Measurements from ENCODE around the gene PDGFC. TPM values are rescaled to one million over a fixed set of nuclear protein-coding genes. Genes with fewer than 3 reads are reported as not detected.

PDGFC gene
- total and polyA plus RNA-seq, 2 of the 13 experiments (the other 11 are each of a cell fraction or from before 2014, with no cell fraction given): 4.6 to 9.1 TPM

DNA sequence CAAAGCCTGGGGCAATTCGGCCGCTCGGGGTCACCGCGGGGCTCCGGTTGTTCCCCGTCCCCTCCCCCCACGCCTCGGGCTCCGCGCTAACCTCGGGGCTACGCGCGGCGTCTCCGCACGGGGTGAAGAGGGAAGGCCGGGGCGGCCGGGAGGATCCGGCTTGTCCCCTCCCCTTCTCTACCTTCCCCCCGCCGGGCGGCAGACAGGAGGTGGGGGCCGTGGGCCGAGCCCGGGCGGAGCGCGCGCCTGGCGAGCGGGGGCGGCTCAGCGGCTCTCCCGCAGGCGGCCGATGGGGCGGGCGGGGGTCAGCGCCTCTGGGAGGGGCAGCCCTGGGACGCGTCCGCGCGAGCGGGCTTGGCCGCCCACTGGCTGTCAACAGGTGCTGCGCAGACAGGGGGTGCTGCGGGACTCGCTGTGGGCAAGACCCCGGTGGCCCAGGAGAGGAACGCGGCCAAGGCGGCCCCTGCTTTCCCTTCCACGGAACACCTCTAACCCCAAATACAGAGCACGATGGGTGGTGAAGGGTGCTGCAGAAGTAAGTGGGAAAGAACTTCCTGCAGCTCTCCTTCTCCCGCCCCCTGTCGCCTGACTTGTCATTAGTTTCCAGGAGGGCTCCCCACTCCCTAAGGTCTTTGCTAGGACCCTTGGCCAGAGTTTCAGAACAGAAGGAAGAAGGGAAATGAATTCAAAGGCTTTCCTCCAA lies at the start of gene PDGFC (continued):
- TF ChIP-seq, protein P1, sequence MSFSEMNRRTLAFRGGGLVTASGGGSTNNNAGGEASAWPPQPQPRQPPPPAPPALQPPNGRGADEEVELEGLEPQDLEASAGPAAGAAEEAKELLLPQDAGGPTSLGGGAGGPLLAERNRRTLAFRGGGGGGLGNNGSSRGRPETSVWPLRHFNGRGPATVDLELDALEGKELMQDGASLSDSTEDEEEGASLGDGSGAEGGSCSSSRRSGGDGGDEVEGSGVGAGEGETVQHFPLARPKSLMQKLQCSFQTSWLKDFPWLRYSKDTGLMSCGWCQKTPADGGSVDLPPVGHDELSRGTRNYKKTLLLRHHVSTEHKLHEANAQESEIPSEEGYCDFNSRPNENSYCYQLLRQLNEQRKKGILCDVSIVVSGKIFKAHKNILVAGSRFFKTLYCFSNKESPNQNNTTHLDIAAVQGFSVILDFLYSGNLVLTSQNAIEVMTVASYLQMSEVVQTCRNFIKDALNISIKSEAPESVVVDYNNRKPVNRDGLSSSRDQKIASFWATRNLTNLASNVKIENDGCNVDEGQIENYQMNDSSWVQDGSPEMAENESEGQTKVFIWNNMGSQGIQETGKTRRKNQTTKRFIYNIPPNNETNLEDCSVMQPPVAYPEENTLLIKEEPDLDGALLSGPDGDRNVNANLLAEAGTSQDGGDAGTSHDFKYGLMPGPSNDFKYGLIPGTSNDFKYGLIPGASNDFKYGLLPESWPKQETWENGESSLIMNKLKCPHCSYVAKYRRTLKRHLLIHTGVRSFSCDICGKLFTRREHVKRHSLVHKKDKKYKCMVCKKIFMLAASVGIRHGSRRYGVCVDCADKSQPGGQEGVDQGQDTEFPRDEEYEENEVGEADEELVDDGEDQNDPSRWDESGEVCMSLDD (CRISPR knock-in tag; IDR thresholded peaks at IDR 0.05; ENCODE audit: borderline replicate concordance): 0 out of 2 replicates have a peak, but pooled peaks have one; percentile 40
- TF ChIP-seq ZBTB7B (CRISPR knock-in tag; IDR thresholded peaks at IDR 0.05) (peak; percentile 78; the same call in 1 of the 2 replicates), FIP1L1 (IDR thresholded peaks at IDR 0.05; ENCODE audit: borderline replicate concordance, insufficient read depth, low read depth, low read length) (no peak), SNRNP70 (IDR thresholded peaks at IDR 0.05; ENCODE audit: low read depth, low read length) (no peak), KLF13 (CRISPR knock-in tag; IDR thresholded peaks at IDR 0.05) (no peak), NFE2L1 (CRISPR knock-in tag; IDR thresholded peaks at IDR 0.05; ENCODE audit: borderline replicate concordance) (no peak), FOXO1 (CRISPR knock-in tag; IDR thresholded peaks at IDR 0.05) (peak; percentile 66; the same call in 1 of the 2 replicates), FOSL1 (CRISPR knock-in tag; IDR thresholded peaks at IDR 0.05; ENCODE audit: borderline replicate concordance) (no peak), SRSF9 (IDR thresholded peaks at IDR 0.05; ENCODE audit: borderline replicate concordance, insufficient read depth, low read depth, low read length, poor library complexity, severe bottlenecking) (no peak), ZNF33B (CRISPR knock-in tag; IDR thresholded peaks at IDR 0.05) (no peak), REXO4 (CRISPR knock-in tag; IDR thresholded peaks at IDR 0.05; ENCODE audit: borderline replicate concordance) (no peak), PAX8 (CRISPR knock-in tag; IDR thresholded peaks at IDR 0.05; ENCODE audit: borderline replicate concordance) (no peak), IRX3 (CRISPR knock-in tag; IDR thresholded peaks at IDR 0.05; ENCODE audit: borderline replicate concordance, low read depth) (no peak), ZNF3 (CRISPR knock-in tag; IDR thresholded peaks at IDR 0.05) (no peak), TBX2 (CRISPR knock-in tag; IDR thresholded peaks at IDR 0.05; ENCODE audit: borderline replicate concordance) (peak; percentile 42), PRPF4 (IDR thresholded peaks at IDR 0.05; ENCODE audit: low read depth, low read length, poor library complexity, severe bottlenecking) (no peak), HNRNPLL (IDR thresholded peaks at IDR 0.05; ENCODE audit: low read depth, low read length, poor library complexity, severe bottlenecking) (peak; percentile 86), AHR (CRISPR knock-in tag; IDR thresholded peaks at IDR 0.05) (no peak)
- TF ChIP-seq, protein P2, sequence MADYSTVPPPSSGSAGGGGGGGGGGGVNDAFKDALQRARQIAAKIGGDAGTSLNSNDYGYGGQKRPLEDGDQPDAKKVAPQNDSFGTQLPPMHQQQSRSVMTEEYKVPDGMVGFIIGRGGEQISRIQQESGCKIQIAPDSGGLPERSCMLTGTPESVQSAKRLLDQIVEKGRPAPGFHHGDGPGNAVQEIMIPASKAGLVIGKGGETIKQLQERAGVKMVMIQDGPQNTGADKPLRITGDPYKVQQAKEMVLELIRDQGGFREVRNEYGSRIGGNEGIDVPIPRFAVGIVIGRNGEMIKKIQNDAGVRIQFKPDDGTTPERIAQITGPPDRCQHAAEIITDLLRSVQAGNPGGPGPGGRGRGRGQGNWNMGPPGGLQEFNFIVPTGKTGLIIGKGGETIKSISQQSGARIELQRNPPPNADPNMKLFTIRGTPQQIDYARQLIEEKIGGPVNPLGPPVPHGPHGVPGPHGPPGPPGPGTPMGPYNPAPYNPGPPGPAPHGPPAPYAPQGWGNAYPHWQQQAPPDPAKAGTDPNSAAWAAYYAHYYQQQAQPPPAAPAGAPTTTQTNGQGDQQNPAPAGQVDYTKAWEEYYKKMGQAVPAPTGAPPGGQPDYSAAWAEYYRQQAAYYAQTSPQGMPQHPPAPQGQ (CRISPR knock-in tag; IDR thresholded peaks at IDR 0.05; ENCODE audit: borderline replicate concordance): no peak
- TF ChIP-seq, protein P3, sequence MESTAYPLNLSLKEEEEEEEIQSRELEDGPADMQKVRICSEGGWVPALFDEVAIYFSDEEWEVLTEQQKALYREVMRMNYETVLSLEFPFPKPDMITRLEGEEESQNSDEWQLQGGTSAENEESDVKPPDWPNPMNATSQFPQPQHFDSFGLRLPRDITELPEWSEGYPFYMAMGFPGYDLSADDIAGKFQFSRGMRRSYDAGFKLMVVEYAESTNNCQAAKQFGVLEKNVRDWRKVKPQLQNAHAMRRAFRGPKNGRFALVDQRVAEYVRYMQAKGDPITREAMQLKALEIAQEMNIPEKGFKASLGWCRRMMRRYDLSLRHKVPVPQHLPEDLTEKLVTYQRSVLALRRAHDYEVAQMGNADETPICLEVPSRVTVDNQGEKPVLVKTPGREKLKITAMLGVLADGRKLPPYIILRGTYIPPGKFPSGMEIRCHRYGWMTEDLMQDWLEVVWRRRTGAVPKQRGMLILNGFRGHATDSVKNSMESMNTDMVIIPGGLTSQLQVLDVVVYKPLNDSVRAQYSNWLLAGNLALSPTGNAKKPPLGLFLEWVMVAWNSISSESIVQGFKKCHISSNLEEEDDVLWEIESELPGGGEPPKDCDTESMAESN (CRISPR knock-in tag; conservative IDR thresholded peaks at IDR 0.05): peak; percentile 50; the same call in 1 of the 2 replicates
- TF ChIP-seq, protein P4, sequence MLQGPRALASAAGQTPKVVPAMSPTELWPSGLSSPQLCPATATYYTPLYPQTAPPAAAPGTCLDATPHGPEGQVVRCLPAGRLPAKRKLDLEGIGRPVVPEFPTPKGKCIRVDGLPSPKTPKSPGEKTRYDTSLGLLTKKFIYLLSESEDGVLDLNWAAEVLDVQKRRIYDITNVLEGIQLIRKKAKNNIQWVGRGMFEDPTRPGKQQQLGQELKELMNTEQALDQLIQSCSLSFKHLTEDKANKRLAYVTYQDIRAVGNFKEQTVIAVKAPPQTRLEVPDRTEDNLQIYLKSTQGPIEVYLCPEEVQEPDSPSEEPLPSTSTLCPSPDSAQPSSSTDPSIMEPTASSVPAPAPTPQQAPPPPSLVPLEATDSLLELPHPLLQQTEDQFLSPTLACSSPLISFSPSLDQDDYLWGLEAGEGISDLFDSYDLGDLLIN (CRISPR knock-in tag; IDR thresholded peaks at IDR 0.05; ENCODE audit: borderline replicate concordance): no peak

Measured in HepG2 (cell line).